Measurements from ENCODE around the gene PCDHGA8. TPM values are rescaled to one million over a fixed set of nuclear protein-coding genes. Genes with fewer than 3 reads are reported as not detected.
"Not testable (repeated sequence)": the region's sequence is repeated elsewhere in the genome, so short reads cannot be mapped to it uniquely, and the experiment has no call there.

PCDHGA8 gene
- total RNA-seq, 1 donor from 2014 or later = 5.7 TPM

GRCh38 chr5:141427783-141428426 is 35.5 kb downstream of the PCDHGA8 start:
- DNase-seq (ENCODE audit: low spot score in 2 of 2) (no peak), FAIRE-seq (no peak)

- DNase-seq (ENCODE audit: low spot score in 2 of 2) (peak; percentile 48 to 68), FAIRE-seq (no peak)
These were observed 38.1 kb downstream of the PCDHGA8 start, which contains the start of gene PCDHGA12 for GRCh38 chr5:141430332-141431113. TSS of gene PCDHGA12 (plus strand) at chr5:141430507. CDS start at chr5:141430760, 253 bp downstream.

GRCh38 chr5:141431286-141431685 is 38.9 kb downstream of the PCDHGA8 start:
- peak in 1 of 2 donors; percentile 23 for DNase-seq (ENCODE audit: low spot score in 2 of 2)
- FAIRE-seq = no peak

GRCh38 chr5:141432308-141432707 is 39.9 kb downstream of the PCDHGA8 start:
- not testable (repeated sequence) for DNase-seq (ENCODE audit: low spot score in 2 of 2); FAIRE-seq

- FAIRE-seq; DNase-seq (ENCODE audit: low spot score in 2 of 2): not testable (repeated sequence)
These were observed 40.3 kb downstream of the PCDHGA8 start for GRCh38 chr5:141432726-141433125.

- FAIRE-seq (no peak), DNase-seq (ENCODE audit: low spot score in 2 of 2) (no peak)
These were observed 41.6 kb downstream of the PCDHGA8 start for GRCh38 chr5:141434006-141434405.

GRCh38 chr5:141437221-141437620 is 44.8 kb downstream of the PCDHGA8 start:
- FAIRE-seq = no peak
- DNase-seq (ENCODE audit: low spot score in 2 of 2) = no peak

- FAIRE-seq = no peak
- DNase-seq (ENCODE audit: low spot score in 2 of 2) = no peak
These were observed 47.1 kb downstream of the PCDHGA8 start for GRCh38 chr5:141439411-141440141.

- DNase-seq (ENCODE audit: low spot score in 2 of 2) = no peak
- FAIRE-seq = no peak
These were observed 47.9 kb downstream of the PCDHGA8 start for GRCh38 chr5:141440341-141440740.

- FAIRE-seq (no peak), DNase-seq (ENCODE audit: low spot score in 2 of 2) (no peak)
These were observed 49.2 kb downstream of the PCDHGA8 start for GRCh38 chr5:141441571-141442170.

Other genes with a start within 250 kb of the PCDHGA8 start
- gene PCDHB6, start 242.6 kb upstream of the PCDHGA8 start, total RNA-seq = 3.3 TPM
- 9.8 TPM for gene PCDHB7, start 220.0 kb upstream of the PCDHGA8 start, total RNA-seq
- gene PCDHB8, start 214.8 kb upstream of the PCDHGA8 start, total RNA-seq = 7.7 TPM
- 5.3 TPM for gene PCDHB16, start 210.2 kb upstream of the PCDHGA8 start, total RNA-seq
- 4.9 TPM for gene PCDHB9, start 205.5 kb upstream of the PCDHGA8 start, total RNA-seq
- gene PCDHB10, start 200.3 kb upstream of the PCDHGA8 start, total RNA-seq = 13.9 TPM
- gene PCDHB11, start 193.0 kb upstream of the PCDHGA8 start, total RNA-seq = 13.0 TPM
- 12.6 TPM for gene PCDHB12, start 183.9 kb upstream of the PCDHGA8 start, total RNA-seq
- 6.1 TPM for gene PCDHB13, start 178.7 kb upstream of the PCDHGA8 start, total RNA-seq
- gene PCDHB14, start 169.3 kb upstream of the PCDHGA8 start, total RNA-seq = 12.6 TPM
- 18.3 TPM for gene PCDHB15, start 147.2 kb upstream of the PCDHGA8 start, total RNA-seq
- not detected for gene SLC25A2, start 88.6 kb upstream of the PCDHGA8 start, total RNA-seq
- gene TAF7, start 71.8 kb upstream of the PCDHGA8 start, total RNA-seq = 119 TPM
- gene PCDHGA1, start 62.1 kb upstream of the PCDHGA8 start, total RNA-seq = 3.3 TPM
- 4.5 TPM for gene PCDHGA2, start 53.9 kb upstream of the PCDHGA8 start, total RNA-seq
- gene PCDHGA3, start 48.8 kb upstream of the PCDHGA8 start, total RNA-seq = 4.1 TPM
- gene PCDHGB1, start 42.5 kb upstream of the PCDHGA8 start, total RNA-seq = 6.1 TPM
- 5.7 TPM for gene PCDHGA4, start 37.6 kb upstream of the PCDHGA8 start, total RNA-seq
- gene PCDHGB2, start 32.6 kb upstream of the PCDHGA8 start, total RNA-seq = 6.1 TPM
- 5.7 TPM for gene PCDHGA5, start 28.5 kb upstream of the PCDHGA8 start, total RNA-seq
- 8.2 TPM for gene PCDHGB3, start 22.4 kb upstream of the PCDHGA8 start, total RNA-seq
- 9.0 TPM for gene PCDHGA6, start 18.7 kb upstream of the PCDHGA8 start, total RNA-seq
- 4.9 TPM for gene PCDHGA7, start 9.9 kb upstream of the PCDHGA8 start, total RNA-seq
- gene PCDHGB4, start 4.9 kb upstream of the PCDHGA8 start, total RNA-seq = 8.6 TPM
- 13.0 TPM for gene PCDHGB5, start 5.3 kb downstream of the PCDHGA8 start, total RNA-seq
- gene PCDHGA9, start 10.1 kb downstream of the PCDHGA8 start, total RNA-seq = 6.9 TPM
- gene PCDHGB6, start 15.4 kb downstream of the PCDHGA8 start, total RNA-seq = 9.8 TPM
- gene PCDHGA10, start 20.4 kb downstream of the PCDHGA8 start, total RNA-seq = 9.8 TPM
- 10.6 TPM for gene PCDHGB7, start 25.0 kb downstream of the PCDHGA8 start, total RNA-seq
- gene PCDHGA11, start 28.4 kb downstream of the PCDHGA8 start, total RNA-seq = 10.6 TPM
- 3.7 TPM for gene PCDHGA12, start 37.9 kb downstream of the PCDHGA8 start, total RNA-seq
- gene PCDHGC3, start 83.3 kb downstream of the PCDHGA8 start, total RNA-seq = 20.8 TPM
- 65.2 TPM for gene PCDHGC4, start 92.4 kb downstream of the PCDHGA8 start, total RNA-seq
- gene PCDHGC5, start 96.4 kb downstream of the PCDHGA8 start, total RNA-seq = 4.9 TPM
- 22.4 TPM for gene DIAPH1, start 226.4 kb downstream of the PCDHGA8 start, total RNA-seq
- 44.8 TPM for gene HDAC3, start 244.2 kb downstream of the PCDHGA8 start, total RNA-seq
- 7.3 TPM for gene RELL2, start 244.4 kb downstream of the PCDHGA8 start, total RNA-seq

Measured in frontal cortex (tissue), 4 donors.